Kidney (tissue), 14 donors: ENCODE results near the gene TSGA10IP. TPM values are rescaled to one million over a fixed set of nuclear protein-coding genes. Genes with fewer than 3 reads are reported as not detected.

Experiments used
- DNase-seq, 5 donors: peaks; one replicate each; pipeline ENCODE4 v3.0.0-alpha.2; 2013 to 2020
- FAIRE-seq: peaks from 2 replicates; lab custom pipeline; 2012; peaks lifted over from hg19 to GRCh38; lab: Jason Lieb, UNC
- H3K27ac ChIP-seq, 2 donors: one replicate each; pipeline ENCODE4 v1.7.0; 2013; ENCODE audit warnings: low read depth in 2 of 2, low read length in 2 of 2, inconsistent platforms in 1 of 2
- H3K27me3 ChIP-seq: one replicate; pipeline ENCODE4 v1.7.1; 2013; ENCODE audit warnings: low read length, inconsistent platforms; ENCODE audit not compliant: control insufficient read depth, insufficient read depth
- H3K36me3 ChIP-seq, 3 donors: one replicate each; pipeline versions ENCODE4 v1.7.0 to v1.7.1; 2013; ENCODE audit warnings: low read length in 3 of 3, control low read depth in 1 of 3, inconsistent platforms in 1 of 3; ENCODE audit not compliant: insufficient read depth in 3 of 3, control insufficient read depth in 2 of 3
- H3K4me1 ChIP-seq, 3 donors: one replicate each; pipeline versions ENCODE4 v1.7.0 to v1.7.1; 2013; ENCODE audit warnings: low read length in 3 of 3, inconsistent platforms in 1 of 3, low read depth in 1 of 3; ENCODE audit not compliant: control insufficient read depth in 2 of 3, insufficient read depth in 2 of 3
- H3K4me3 ChIP-seq, 3 donors: one replicate each; pipeline versions ENCODE4 v1.7.0 to v1.8.1; 2013; ENCODE audit warnings: low read length in 3 of 3, control low read depth in 1 of 3, inconsistent platforms in 1 of 3
- H3K9ac ChIP-seq, 3 donors: one replicate each; pipeline versions ENCODE4 v1.7.0 to v1.7.1; 2013; ENCODE audit warnings: low read length in 3 of 3, control low read depth in 1 of 3, inconsistent platforms in 1 of 3
- H3K9me3 ChIP-seq, 3 donors: one replicate each; pipeline versions ENCODE4 v1.7.0 to v1.7.1; 2013; ENCODE audit warnings: low read length in 3 of 3, control low read depth in 1 of 3, inconsistent platforms in 1 of 3; ENCODE audit not compliant: control insufficient read depth in 2 of 3, insufficient read depth in 1 of 3
- CTCF ChIP-seq: IDR thresholded peaks from 3 replicates; pipeline ENCODE4 v1.5.1; 2012; ENCODE audit warnings: mild to moderate bottlenecking, moderate library complexity, borderline replicate concordance; ENCODE audit not compliant: insufficient read depth; ENCODE audit errors: extremely low read depth
- intact Hi-C: fragments of 100-400 bp; cut with DNase I; formaldehyde crosslinking; loops from one replicate; pipeline ENCODE4 v1.11.1; 2022
- polyA plus RNA-seq: library from polyadenylated mRNA; stranded (reverse); fragments of 350-450 nt; fragmentation: Illumina TruSeq; extraction: RNeasy Lipid Tissue Mini Kit (QIAGEN cat#74804); gene quantifications from one replicate; pipeline ENCODE4 v1.2.3, GENCODE V29; 2014; ENCODE audit warnings: low read depth, low replicate concordance; ENCODE audit not compliant: insufficient read depth
- total RNA-seq: library from RNA; stranded (reverse); fragmentation: NEBNext Ultra II Directional; extraction: Animal tissue kit (Norgen Biotek cat#: 25700); gene quantifications from one replicate; pipeline ENCODE4 v1.2.1, GENCODE V29; 2021
- donor health status: control.
- donor health status: control.
- donor health status: control.
- donor health status: control.
- donor health status: control.
- donor health status: DM: yes; HTN: yes; CAD: no.
- donor health status: Normal renal cell carcinoma (clear cell type).

Gene TSGA10IP
- total and polyA plus RNA-seq, 2 donors from 2014 or later = not detected

DNA sequence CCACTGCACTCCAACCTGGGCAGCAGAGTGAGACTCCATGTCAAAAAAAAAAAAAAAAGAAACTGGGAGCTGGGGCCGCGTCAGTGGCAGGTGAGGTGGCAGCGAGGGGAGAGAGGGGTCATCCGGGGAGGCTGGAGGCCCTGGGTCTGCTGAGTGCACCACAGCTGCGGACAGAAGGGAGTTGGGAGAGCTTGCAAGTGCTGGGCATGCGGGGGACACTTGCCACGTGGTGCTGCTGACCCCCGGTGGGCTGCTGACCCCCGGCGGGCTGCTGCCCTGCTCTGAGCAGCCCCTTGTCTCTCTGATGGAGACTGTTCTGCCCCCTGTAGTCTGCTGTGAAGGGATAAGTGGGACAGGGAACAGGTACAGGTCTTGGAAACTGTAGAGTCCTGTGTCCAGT is 23.4 kb upstream of the TSGA10IP start:
- intact Hi-C loops = no loop called here
- H3K4me1 ChIP-seq = peaks cover 0 to 23% (median 14%) of the 10 kb centered on the region in 3 donors
- no peaks in the 10 kb centered on the region for H3K9me3 ChIP-seq
- no peak for TF ChIP-seq CTCF
- H3K9ac ChIP-seq = no peak overlapping the region
- FAIRE-seq = no peak
- peaks cover 0 to 3% (median 2%) of the 10 kb centered on the region in 3 donors for H3K36me3 ChIP-seq
- no peak overlapping the region for H3K4me3 ChIP-seq
- H3K27ac ChIP-seq = no peak overlapping the region
- DNase-seq = no peak
- H3K27me3 ChIP-seq = no peaks in the 10 kb centered on the region

GRCh38 chr11:65922565-65922964 is 22.7 kb upstream of the TSGA10IP start:
- no peak overlapping the region for H3K27ac ChIP-seq
- no peaks in the 10 kb centered on the region for H3K9me3 ChIP-seq
- no peak for FAIRE-seq
- no peak for DNase-seq
- H3K4me1 ChIP-seq = peaks cover 0 to 16% (median 10%) of the 10 kb centered on the region in 3 donors
- no peak overlapping the region for H3K4me3 ChIP-seq
- peaks cover 0 to 3% (median 2%) of the 10 kb centered on the region in 3 donors for H3K36me3 ChIP-seq
- no peaks in the 10 kb centered on the region for H3K27me3 ChIP-seq
- H3K9ac ChIP-seq = no peak overlapping the region
- TF ChIP-seq CTCF = no peak
- intact Hi-C loops = no loop called here

GRCh38 chr11:65925397-65925796 is 19.9 kb upstream of the TSGA10IP start:
- no peak for DNase-seq
- Histone ChIP-seq H3K9me3 (no peaks in the 10 kb centered on the region), H3K4me3 (no peak overlapping the region), H3K27ac (no peak overlapping the region), H3K4me1 (peaks cover 0 to 6% (median 4%) of the 10 kb centered on the region in 3 donors), H3K9ac (no peak overlapping the region), H3K27me3 (no peaks in the 10 kb centered on the region), H3K36me3 (peaks cover 0 to 3% (median 2%) of the 10 kb centered on the region in 3 donors)
- FAIRE-seq = no peak
- intact Hi-C loops = no loop called here
- no peak for TF ChIP-seq CTCF

- DNase-seq (peak in 1 of 5 donors; percentile 53), FAIRE-seq (no peak)
- Histone ChIP-seq H3K27me3 (no peaks in the 10 kb centered on the region), H3K36me3 (no peaks in the 10 kb centered on the region), H3K9me3 (no peaks in the 10 kb centered on the region), H3K27ac (no peak overlapping the region), H3K4me1 (no peaks in the 10 kb centered on the region), H3K4me3 (no peak overlapping the region), H3K9ac (no peak overlapping the region)
- TF ChIP-seq CTCF = no peak
- intact Hi-C loops = no loop called here
Measured at GRCh38 chr11:65927904-65928397, 17.3 kb upstream of the TSGA10IP start.
